GM03348 (cell line): Measurements from ENCODE around the gene BCAS3.

ENCODE experiments used
- DNase-seq: peaks from one replicate; pipeline ENCODE4 v3.0.0; 2012; ENCODE audit warnings: low spot score

The BCAS3 gene

DNA sequence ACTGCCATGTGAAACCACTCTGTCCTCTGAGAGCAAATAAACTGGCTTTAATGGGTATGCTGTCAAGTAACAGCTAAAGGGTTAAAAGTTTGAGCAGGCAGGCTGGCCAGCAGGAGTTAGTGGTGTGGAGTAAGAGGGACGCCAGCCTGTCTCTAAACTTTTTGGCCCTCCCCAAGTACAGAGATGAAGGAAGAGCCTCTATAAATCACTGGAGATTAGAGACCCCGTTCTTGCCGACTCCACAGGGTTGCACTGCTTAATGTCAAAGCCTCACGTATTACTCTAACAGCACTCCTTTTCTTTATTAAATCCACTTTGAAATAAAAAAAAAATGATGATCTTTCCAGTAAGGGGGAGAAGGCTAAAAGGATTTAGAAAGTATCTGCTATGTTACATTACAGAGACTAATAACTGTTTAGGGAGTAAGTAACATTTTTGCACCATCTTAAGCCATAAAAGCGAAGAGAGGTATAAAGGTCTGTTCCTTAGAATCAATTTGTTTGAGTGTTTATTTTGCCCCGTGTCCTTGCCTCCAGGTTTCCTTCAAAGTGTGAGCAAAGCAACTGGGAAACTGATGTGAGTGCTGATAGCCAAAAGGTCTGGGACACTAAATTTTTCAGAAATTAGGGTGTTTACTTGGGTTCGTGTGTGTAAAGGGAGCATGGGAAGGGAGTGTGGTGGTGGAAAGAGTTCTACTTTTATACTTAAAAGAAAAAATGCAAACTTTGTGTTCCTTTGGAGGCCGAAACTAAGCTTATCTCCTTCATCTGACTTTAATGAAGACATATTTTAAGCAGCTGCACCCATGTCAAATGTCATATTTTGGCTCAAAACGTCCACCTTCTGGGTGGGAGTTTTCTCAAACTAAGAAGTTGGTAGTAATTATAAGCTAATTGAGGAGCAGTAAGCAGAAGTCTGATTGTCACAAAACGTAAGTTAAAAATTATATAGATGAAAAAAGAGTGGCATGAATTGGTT, 612.0 kb downstream of the BCAS3 start:
- no peak for DNase-seq

DNA sequence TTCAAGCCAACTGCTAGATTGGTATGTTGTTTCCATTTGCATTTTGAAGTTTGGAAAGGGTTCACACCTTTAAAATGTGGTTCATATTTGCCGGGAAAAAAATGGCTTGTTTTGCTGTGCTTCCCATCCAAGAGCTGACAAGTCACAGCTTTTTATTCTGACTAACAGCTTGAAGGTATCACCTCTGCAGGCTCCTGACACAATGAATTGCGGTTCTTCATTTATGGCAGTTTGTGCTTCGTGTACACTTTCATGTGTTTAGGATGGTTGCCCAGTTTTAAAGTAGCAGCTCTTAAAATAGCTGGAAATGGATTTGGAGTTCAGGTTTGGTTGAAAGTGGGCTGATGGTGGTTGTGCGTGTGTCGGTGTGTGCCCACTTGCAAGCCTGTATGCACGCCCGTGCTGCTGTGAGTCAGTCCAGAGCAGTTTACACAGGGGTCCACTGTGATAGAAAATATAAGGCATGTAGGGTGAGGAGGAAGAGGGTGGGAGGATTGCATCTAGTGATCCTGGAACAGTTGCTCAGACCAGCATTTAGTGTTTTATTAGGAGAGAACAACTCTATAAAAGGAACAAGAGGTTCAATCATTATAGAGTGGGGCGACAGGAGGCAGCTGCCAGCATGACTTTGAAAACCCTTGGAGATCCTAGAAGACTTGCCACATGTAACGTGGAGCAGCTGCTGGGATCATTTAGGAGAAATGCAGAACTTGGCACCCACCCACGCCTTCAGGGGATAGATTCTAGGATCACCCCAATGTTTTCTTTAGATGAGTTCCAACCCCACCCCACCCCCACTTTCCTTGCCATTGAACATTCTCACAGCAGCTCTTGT, 614.0 kb downstream of the BCAS3 start:
- DNase-seq = no peak

DNA sequence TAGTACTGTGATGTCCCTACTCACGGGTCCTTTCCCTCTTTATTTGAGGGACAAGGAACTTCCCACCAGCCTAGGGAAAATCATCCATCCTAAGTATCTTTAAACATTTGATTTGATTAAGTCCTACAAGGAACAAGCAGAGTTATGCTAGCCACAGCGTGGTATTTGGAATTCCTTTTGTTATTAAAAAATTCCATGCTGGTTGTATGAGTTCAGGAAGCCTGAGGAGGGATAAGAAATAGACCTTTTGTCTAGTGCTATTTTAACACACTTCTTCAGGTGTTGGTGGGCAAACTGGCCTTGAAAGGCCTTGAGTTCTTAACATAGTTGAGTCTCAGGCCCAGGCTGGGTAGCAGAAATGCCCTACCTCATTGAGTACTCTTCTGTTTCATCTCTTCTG, 616.6 kb downstream of the BCAS3 start:
- no peak for DNase-seq

DNA sequence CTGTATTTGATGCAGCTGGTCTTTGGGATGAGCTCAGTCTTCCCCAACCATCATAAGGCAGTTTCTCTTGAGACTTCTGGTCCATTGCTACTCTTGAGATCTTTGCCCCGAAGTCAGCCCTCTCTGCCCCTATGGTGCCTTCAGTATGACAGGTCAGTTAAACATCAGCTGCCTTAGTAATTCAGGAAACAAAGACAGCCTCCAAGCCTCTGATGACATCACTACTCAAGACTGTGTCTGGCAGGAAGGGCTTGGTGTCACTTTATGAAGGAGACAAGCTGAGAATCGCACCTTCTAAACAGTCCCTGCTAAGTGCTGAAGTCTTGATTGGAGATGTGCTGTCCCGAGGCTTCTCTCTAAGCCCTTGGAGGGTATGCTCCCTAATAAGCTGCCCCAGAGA, 617.1 kb downstream of the BCAS3 start:
- peak; percentile 44 for DNase-seq

DNA sequence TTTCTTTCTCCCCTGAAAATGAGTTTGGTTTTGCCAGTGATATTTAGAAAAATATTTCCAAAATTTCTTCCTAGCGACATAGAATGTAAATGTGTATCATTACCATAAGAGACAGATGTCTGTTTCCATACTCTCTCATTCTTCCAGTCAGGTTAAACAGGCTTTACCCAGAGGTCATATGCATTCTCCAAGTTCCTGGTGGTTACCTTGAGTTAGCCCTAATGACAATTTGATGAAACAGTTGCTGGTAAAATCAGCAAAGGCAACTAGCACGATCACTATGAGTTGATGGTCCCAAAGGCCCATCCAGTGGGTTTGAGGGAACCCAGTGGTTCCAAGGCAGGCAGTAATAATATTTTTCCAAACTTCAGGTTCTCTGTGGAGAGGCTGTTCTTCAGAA, 618.4 kb downstream of the BCAS3 start:
- no peak for DNase-seq

DNA sequence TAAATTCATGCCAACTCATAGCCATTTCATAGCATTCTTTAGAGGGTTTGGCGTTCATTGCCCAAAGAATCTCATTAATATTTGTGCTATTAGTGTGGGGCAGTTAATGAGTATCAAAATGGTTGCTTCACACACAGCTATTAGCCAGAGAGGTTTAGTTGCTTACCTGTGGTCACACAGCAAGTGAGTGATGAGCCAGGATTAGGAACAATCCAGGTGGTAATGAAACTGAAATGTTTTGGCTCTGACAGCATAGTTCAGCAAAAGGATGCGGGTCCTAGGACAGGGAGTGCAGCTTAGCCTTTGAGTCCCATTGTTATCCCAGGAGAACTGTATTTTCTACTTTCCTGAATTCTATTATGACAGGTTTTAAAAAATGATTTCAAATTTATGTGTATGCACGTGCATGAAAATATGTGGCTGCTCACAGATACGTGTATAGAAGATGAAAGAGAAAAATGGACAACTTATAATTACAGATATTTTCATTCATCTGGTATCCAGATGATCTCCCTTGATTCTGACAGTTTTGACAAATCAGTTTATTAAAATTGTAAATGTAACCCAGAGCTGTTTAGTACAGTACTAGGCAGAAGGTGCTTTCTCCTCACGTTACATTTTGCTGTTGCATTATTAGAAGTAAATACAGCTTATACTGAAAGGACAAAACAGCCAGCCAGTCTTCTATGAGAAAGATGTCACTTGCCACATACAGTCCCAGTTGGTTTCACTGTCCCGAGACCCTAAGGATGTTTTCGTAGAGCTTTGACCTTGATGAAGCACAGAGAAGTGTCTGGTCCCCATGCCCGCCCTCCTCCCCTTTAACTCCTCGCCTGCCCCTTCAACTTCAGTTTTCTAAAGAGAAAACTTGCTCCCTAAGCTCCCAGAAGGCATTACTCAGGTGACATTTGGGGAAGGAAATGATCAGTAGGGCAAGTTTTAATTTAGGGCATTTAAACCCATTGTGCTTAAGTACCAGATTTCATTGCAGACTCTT, 622.2 kb downstream of the BCAS3 start:
- no peak for DNase-seq

DNA sequence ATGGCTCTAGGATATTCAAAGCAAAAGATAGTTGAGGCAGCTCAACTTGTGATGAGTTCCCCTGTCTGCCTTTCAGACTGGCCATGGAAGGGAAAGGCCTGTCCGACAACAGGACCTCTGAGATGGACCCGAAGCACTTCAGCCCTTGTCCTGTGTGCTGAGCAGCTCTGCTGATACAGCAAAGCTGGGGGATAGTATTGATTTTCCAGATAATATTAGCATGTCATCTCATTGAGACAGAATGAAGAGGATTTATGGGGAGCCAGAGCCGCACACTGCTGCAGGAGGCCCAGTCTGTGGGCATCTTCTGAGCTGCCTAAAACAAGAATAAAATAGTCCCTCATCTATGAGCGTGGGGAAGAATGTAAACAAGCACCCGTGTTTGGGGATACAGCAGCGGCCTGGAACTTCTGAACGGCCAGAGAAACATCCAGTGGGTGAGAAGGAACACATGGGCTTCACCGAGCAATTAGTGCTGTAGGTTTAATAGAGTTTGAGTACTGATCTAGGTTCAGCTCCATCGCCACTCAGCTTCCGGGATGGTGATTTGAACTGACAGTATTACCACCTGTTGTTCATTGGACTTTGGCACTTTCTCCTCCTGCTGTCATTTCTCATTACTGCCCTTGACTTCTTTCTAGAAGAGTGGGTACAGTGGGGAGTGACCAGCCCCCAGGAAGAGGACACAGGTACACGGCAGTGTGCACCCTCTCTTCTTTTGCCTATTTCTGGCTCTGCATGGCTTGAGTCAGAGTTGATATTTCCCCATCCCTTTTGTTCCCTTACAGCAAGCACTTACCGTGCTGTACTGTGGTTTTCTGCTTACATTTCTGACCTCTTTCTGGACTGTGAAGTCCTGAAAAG, 625.5 kb downstream of the BCAS3 start:
- no peak for DNase-seq

DNA sequence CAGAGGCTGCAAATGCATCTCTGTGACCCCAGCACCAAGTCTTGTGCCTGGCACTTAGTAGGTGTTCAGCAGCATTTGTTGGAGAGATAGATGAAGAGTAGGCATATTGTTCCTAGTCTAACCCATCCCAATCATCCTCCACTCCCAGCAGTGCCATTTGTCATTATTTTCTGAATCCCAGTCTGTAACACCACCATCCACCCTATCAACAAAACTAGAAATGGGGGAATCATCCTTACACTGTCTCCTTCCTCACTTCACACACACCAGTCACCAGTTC, 626.1 kb downstream of the BCAS3 start:
- no peak for DNase-seq

DNA sequence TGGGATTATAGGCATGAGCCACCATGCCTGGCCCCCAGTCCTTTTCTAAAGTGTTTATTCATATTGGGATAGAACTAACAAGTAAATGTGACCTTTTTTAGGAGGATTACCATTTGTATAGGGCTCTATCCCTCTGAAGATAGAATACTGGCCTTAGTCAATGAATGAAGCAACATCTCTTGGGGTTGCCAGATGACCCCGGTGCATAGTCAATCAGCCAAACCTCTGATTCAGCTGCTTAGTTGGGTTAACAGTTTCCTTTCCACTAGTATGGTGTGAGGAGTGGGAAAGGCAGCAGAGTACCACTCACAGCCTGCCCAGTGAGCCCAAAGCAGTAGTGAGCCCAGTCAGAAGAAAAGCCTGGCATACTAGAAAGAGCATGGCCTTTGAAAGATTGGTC, 627.4 kb downstream of the BCAS3 start:
- DNase-seq = peak; percentile 23

DNA sequence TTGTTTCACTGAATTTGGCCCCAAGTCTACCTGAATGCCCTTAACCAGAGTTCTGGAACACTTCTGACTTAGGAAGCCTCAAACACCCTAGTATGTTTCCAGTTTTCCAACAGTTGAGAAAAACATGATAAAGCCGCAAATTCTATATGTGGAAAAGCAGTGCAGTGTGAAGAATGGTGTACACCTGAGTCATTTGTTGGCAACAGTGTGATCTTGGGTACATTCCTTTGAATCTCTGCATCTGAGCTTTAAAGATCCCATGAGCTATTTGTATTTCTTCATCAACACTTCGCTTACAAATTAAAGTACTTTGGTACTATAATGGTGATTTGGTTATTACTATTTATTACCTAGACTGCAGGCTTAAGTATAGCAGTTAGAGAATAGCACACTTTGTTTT, 628.4 kb downstream of the BCAS3 start:
- DNase-seq = no peak

DNA sequence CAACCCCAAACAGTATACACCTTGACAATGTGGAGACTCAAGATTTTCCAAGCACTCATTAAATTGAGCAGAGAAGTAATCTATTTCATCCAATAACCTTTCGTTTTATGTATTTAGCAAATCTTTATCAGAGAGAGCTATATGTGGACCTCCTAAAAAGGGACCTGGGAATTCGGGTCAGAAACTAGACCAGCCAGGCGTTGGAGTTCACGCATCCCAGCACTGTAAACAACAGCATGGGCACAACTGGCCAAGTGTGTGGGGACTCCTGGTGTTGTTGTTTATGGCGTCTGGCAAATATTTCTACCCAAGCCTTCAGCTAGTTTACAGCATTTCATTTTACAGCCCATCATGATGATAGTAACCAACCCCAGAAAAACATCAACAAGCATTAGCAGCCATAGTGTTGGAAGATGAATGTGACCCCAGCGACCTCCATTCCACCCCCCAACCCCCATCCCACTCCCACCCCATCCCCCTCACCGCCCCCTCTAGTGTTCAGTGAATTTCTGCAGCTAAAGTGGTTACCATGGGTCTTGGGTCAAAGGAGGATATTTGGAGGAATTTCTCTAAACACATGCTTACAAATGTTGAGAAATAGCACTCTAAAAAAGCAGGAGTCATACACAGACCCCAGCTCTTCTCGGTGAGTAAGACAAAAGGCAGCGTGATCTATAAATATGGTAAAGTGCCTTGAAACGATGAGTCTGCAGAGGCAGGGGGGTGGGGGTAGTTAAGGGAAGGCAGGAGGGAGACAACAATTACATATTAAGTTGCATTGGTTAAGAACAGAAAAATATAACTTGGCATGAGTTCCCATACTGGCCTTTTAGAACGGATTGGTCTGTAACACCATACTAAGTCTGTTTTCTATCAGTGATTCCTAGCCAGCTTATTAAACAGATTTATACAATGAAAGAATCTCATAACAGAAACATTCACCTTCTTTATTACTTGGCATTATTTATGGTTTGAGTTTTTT, 630.5 kb downstream of the BCAS3 start:
- peak; percentile 93 for DNase-seq

DNA sequence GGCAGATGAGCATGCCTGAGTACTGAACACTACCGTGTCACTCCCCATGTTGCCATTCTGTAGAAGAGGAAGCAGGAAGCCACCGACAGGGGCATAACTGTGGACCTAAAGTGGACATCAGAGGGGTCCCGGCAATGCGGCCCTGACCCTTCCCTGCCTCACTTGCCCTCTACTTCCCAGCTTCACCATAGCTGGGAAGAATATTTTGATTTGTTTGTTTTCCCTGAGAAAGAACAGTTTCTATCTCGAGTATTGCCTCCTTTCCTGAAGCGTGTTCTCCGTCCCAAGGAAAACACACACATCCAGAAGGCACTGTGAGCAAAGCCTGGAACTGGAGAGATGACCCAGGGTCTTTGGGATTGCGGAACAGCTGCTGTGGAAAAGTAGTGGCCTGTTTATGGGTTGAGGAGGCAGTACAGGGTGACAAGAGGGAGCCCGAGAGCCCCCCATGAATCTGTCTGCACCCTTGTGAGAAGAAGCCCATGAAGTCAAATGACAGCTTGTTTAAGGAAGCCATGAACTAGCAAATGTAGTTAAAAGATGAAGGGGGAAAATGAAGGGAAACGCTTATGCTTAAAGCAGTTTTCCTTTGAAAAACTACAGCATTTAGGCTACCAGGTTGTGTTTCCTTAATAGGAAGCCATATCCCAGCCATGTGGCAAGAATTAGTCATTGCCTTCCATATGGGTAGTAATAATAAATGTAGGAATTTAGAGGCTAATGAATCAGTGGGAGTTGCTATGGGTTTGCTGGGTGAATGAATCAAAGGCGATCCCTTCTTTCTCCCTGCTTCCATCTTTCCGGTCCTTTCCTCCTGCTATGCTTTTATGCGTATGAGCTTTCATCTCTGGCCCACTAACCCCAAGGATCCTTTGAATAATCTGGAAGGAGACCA, 632.0 kb downstream of the BCAS3 start:
- DNase-seq = peak; percentile 76

DNA sequence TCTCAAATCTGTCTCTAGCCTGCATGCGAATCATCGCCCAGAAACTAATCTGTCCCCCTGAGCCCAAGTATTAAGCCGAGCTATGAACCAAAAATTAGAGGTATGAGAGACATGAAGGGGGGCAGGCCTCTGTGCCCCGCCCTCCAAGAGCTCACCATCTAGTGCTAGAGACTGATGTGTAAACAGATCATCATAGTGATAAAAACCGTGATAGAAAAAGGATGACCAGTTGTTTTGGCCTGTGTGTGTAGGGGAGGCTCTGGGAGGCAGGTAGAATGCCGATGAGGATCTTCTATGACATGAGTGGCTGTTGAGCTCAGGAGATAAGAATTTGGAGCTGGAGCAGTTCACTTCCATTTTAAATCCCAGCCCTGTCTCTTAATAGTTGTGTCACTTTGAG, 632.9 kb downstream of the BCAS3 start:
- DNase-seq = no peak

DNA sequence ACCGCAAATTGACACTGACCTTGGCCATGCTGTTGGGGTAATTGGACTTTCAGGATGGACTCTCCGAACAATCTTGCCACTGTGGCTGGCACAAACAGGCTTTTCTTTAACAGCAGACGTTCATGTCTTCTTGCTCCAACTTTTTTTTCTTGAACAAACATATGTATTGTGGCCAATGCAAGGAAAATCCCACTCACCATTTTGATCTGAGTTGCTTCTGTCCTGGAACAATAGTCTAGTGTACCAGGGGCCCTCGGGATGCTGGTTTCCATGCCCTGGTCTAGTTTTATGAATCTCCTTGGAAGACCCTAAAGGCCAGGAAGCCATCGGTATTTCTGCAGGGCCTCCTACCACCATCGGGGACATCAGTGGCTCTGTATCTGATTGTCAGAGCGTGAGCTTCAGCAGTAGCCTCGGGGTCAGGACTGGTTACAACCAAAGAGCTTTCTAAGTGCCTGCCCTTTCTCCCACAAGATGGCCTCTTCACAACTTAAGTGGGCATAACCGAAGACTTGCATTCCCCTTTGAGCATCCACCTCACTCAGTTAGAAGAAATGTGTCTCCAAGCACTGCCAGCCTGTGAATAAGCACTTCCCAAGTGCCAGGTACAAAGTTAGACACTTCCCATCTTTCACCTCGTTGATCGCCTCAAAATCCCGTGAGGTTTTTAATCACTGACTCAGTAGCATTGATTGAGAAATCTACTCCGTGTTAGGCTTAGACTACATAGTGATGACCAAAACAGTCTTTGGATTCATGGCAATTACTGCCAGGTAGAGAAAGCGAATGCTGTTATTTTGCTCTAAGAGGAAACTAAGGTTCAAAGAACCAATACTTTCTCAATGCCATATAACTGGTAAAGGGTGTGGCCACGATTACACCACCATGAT, 635.0 kb downstream of the BCAS3 start:
- DNase-seq = no peak

DNA sequence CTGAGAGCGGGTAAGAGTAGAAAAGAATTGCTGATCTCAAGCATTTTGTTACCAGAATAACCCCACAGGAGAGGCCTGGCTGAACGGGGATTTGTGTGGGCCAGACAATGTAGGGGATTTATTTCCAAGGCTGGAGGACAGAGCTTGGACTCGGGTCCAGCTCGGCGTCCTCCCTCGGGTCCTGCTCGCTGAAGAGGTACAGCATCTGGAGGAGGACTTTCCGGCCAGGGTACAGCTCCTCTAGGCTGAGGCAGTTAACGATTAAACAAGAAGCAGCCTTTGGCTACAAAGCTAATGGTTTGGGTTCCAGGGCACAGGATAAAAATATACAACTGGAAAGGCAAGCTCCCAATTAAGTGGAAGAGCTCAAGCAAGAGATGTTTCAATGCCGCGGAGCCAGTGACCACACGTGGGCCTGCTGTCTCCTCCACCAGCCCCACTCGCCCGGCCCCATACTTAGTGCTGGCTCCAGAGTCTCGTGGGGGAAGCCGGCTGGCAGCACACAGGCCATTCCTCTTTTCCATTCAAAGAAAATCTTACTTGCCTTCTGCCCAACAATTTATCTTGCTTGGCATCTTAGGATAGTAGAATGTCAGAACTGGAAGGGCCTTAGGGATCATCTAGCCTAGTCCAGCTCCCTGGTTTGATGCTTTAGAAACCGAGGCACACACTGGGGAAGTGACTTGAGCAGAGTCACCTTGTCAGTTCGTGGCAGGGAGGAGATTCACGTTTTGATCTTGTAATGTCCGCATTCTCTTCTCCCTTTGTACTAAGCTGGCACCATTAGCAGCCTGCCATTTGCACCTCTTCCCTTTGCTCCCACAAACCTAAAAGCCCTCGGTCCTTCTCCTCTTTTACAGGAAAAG, 636.0 kb downstream of the BCAS3 start:
- DNase-seq = no peak

DNA sequence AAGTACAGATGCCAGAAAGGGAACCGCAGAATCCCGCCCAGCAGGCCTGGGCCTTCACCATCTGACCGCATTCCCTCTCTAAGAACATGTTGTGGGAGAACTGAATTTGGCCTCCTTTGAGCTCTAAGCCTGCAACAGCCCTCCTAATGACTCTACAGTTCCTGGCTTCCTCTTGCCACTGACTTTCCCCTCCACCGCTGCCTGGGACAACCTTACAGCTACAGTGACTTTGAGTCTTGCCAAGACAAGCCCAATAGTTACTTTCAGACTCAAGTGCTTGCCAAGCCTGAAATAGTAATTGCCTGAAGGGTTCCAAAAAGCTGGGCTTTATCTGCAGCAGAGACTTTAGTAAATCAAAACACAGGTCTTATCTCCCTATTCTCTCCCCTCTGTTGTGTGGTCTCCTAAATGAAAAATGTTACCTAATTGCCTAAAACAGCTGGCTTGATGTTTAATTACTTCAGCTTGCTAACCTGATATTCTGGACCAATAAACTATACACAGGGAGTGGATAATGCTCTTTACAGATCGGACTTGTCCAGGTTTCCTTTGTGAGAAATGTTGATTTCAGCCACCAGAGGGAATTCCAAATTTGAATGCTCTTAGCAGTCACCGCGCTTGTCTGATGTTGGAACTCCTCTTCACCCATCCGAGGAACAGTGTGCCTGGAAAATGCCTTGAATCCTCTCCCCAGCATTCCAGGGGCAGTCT, 636.9 kb downstream of the BCAS3 start:
- DNase-seq = peak; percentile 67
